Activated CD8-positive, alpha-beta memory T cell treated with anti-CD3 and anti-CD28 coated beads for 48 hours (primary cell): Measurements from ENCODE around the gene DAND5.
"Not testable (repeated sequence)": the region's sequence is repeated elsewhere in the genome, so short reads cannot be mapped to it uniquely, and the experiment has no call there.

Experiments used
- DNase-seq, 3 experiments: peaks; one replicate each; pipeline ENCODE4 v3.0.0-alpha.2; 2020; ENCODE audit warnings: low read depth in 2 of 3, low spot score in 2 of 3

DAND5 gene

DNA sequence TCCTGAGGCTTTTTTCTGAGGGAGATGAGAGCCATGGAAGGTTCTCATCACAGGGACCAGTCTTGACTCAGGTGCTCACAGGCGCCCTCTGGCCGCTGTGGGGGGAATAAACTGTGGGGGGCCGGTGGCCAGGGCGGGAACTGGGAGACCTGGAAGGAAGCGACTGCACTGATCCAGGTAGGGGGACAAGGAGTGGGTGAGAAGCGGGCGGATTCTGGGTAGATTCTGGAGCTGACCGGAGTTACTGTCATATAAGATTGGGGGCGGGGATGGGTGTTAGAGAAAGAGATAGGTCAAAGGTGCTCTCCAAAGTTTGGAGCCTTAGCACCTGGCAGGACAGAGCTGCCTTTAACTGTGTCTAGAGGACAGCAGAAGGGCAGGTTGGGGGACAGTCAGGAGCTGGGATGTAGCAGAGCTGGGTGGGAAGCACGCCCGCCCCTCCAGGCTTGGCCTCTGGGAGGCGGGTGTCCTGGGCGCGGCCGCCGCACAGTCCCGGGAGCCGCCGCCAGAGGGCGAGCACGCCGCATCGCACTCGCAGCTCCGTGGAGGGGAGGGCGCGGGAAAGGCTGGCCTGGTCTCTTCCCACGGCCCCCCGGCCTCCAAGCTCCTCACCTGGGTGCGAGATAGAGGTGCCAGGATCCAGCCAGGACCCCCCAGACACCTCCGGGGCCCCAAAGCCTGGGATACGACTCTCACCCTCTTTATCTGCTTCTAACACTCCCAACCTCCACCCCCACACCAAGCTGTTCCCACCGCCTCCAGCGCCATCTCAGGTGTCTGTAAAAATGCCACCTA, 4.2 kb upstream of the DAND5 start:
- DNase-seq, result peak; percentile 69 to 83 (median 71)

DNA sequence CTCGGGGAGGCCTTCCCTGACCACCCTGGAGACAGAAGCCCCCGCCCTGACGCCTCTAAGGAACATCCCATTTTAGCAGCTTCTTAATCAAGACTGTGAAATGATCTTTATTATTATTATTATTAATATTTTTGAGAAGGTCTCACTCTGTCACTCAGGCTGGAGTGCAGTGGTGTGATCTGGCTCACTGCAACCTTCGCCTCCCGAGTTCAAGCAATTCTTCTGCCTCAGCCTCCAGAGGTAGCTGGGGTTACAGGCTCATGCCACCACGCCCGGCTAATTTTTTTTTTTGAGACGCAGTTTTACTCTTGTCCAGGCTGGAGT, 3.6 kb upstream of the DAND5 start:
- DNase-seq, result no peak

- DNase-seq, result no peak
Observed at GRCh38 chr19:12967907-12968306, 1.5 kb upstream of the DAND5 start.

DNA sequence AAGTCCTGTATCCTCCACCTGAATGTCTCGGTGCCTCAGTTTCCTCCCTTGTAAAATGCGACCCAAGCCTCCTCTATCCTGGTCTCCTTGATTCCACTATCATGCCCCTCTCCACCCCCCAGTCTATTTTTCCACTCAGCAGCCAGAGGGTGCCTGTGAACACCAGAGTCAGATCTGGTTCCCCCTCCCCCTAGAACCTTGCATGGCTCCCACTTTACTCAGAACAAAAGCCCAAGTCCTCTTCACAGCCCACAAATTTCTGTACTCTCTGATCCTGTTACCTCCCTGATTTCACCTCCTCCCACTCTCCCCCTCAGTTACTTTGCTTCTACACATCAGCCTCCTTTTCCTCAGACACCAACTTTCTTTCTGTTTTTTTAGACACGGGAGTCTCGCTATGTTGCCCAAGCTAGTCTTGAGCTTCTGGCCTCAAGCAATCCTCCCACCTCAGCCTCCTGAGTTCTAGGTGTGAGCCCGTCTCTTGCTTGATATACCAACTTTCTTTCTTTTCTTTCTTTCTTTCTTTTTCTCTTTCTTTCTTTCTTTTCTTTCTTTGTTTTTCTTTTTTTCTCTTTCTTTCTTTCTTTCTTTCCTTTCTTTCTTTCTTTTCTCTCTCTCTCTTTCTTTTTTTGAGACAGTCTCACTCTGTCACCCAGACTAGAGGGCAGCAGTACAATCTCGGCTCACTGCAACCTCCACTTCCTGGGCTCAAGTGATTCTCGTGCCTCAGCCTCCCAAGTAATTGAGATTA, 869 bp downstream of the DAND5 start:
- no peak for DNase-seq

- DNase-seq, result no peak
Observed at GRCh38 chr19:12973236-12973635, 3.9 kb downstream of the DAND5 start.

DNA sequence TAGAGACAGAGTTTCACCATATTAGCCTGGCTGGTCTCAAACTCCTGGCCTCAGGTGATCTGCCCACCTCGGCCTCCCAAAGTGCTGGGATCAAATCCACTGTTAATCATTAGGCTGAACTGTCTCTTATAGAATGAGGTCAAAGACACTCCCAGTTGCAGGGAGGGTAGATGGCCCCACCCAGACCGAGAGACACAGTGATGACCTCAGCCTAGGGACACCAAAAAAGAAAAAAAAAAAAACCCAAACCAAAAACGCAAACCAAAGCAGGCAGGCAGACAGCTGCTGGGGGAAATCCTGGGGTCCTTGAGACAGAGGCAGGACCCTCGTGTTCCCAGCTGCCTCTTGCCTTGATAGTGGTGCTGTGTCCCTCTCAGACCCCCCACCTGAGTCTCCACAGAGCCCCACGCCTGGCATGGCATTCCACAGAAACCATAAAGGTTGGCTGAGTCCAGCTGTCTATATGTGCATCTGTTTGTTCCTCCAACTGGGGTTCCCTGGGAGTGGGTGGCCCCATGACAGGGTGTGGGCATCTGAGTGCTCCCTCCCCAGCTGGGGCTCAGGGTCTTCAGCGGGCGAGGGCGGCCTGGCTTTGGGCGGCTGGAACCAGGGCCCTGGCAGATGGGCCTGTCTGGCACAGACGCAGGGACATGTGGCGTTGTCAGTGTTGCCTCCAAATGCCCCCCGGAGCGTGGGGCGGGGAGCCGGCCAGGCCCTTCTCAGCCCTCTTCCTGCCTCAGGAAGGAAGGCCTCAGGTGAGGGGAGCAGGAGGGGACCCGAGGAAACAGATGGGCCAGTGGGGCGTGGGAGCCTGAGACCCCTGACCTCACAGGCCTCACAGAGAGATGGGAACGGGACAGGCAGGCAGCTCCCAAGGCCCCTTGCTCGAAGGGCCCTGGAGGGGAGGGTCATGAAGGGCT, 5.2 kb downstream of the DAND5 start:
- DNase-seq, result no peak

- DNase-seq, result no peak
Observed at GRCh38 chr19:12975221-12975741, 5.9 kb downstream of the DAND5 start.

GRCh38 chr19:12976109-12976508, 6.7 kb downstream of the DAND5 start:
- not testable (repeated sequence) for DNase-seq

- DNase-seq, result no peak
Observed at GRCh38 chr19:12979974-12980373, 10.6 kb downstream of the DAND5 start.

DNA sequence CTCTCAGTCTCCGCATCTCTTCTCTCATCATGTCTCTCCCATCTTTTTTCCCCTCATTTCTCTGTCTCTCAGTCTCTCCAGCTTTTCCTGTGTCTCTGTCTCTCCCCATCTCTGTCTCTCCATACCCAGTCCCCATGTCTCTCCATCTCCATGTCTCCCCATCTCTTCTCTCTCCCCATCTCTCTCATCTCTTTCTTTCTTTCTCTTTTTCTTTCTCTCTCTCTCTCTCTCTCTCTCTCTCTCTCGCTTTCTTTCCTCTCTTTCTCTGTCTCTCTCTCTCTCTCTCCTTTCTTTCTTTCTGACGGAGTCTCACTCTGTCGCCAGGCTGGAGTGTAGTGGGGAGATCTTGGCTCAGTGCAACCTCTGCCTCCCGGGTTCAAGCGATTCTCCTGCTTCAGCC, 13.3 kb downstream of the DAND5 start:
- no peak for DNase-seq

- DNase-seq, result no peak
Observed at GRCh38 chr19:12983091-12983490, 13.7 kb downstream of the DAND5 start.

DNA sequence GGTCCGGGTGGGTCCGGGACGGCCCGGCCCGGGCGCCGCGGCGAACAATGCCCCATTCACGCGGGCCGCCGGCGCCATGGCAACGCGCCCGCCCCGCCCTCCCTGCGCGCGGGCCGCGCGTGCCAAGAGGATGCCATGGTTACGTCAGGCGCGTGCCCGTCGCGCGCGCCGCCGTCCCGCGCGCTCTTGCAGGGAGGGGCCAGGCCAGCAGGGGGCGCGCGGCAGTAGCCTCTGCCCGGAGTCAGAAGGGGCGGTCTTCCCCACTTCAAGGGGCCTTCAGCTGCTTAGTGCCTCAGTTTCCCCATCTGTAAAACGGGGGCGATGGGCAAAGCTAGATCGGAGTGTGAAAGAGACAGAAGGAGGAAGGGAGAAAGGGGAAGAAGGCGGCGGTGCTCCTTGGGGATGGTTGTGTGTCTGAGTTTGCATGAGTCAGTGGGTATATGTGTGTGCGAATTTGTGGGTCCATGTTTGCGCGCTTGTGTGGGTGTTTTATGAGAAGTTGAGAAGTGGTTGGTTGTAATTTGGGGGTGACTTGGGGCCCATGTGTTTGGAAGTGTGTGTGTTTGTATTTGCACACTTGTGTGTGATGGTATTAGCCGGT, 14.3 kb downstream of the DAND5 start:
- DNase-seq, result peak; percentile 68 to 89 (median 85)

GRCh38 chr19:12984143-12984627, 14.8 kb downstream of the DAND5 start:
- no peak for DNase-seq

GRCh38 chr19:12984683-12985048, 15.3 kb downstream of the DAND5 start:
- no peak for DNase-seq

DNA sequence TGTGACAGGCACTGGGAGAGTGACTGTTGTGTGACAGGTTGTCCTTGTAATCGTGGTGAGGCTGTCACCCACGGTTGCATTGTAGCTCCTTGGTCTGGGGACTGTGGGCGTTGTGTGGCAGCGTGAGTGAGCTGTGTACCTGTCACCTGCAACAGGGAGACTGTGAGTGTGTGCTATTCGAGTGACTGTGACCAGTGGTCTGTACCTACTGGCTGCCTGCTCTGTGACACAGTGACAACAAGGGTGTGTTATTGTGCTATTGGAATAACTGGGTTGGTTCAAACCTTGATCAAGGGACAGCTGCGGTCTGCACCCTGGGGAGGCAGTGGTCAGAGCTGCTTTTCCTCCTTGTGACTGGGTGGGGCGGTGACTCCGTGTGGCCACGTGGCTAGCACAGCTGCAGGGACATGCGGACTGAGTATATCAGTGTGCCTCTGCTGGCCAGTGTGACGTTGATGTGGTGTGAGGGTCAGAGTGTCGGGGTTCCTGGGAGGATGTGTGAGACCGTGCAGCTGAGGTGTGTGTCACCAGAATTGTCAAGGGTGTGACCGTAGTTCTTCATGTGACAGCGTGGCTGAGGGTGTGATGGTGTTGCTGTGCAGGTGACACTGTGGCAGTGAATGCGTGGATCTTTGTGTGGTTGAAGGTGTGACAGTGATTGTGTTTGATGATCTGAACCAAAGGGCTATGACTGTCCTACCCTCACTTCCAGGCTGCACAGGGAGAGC, 15.8 kb downstream of the DAND5 start:
- no peak for DNase-seq

DNA sequence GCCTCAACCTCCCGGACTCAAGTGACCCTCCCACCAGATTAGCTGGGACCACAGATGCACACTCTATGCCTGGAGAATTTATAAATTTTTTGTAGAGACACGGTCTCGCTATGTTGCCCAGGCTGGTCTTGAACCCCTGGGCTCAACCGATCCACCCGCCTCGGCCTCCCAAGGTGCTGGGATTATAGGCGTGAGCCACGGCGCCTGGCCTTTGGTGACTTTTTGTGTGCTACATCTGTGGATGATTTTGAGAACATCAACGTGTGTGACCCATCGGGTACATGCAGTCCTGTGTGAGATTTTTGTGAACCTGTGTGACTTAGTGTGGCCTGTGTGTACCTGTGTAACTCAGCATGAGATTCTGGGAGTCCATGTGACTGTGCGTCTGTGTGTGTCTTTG, 17.4 kb downstream of the DAND5 start:
- DNase-seq, result no peak

- DNase-seq, result no peak
Observed at GRCh38 chr19:12987190-12987589, 17.8 kb downstream of the DAND5 start.

GRCh38 chr19:12987781-12988180, 18.4 kb downstream of the DAND5 start:
- no peak for DNase-seq

GRCh38 chr19:12990431-12990830, 21.1 kb downstream of the DAND5 start:
- no peak for DNase-seq

GRCh38 chr19:12990853-12991252, 21.5 kb downstream of the DAND5 start:
- no peak for DNase-seq
